ENCODE measurements around the gene MATN4. TPM values are rescaled to one million over a fixed set of nuclear protein-coding genes. Genes with fewer than 3 reads are reported as not detected.
A peak's percentile ranks its signal among the peaks of the same experiment; 100 is the strongest.

Gene MATN4
- total and polyA plus RNA-seq, 2 of the 13 experiments (the other 11 are each of a cell fraction or from before 2014, with no cell fraction given), result not detected

GRCh38 chr20:45336530-45337366 lies 28.6 kb upstream of the MATN4 start (continued):
- TF ChIP-seq HNRNPUL1 (IDR thresholded peaks at IDR 0.05; ENCODE audit: low read depth, low read length) (no peak), CAMTA2 (CRISPR knock-in tag; IDR thresholded peaks at IDR 0.05; ENCODE audit: borderline replicate concordance) (no peak), ZNF567 (CRISPR knock-in tag; IDR thresholded peaks at IDR 0.05; ENCODE audit: borderline replicate concordance) (peak; percentile 55; the same call in 1 of the 2 replicates), TEAD3 (CRISPR knock-in tag; optimal IDR thresholded peaks at IDR 0.05; ENCODE audit: borderline replicate concordance) (peak; percentile 67), PBX2 (CRISPR knock-in tag; IDR thresholded peaks at IDR 0.05) (no peak), ZBTB20 (CRISPR knock-in tag; IDR thresholded peaks at IDR 0.05; ENCODE audit: borderline replicate concordance, low read depth) (no peak), KLF13 (CRISPR knock-in tag; IDR thresholded peaks at IDR 0.05) (no peak), ETS1 (CRISPR knock-in tag; IDR thresholded peaks at IDR 0.05) (no peak), ZNF724P (CRISPR knock-in tag; IDR thresholded peaks at IDR 0.05; ENCODE audit: borderline replicate concordance) (peak; percentile 84), GATAD2A (CRISPR knock-in tag; IDR thresholded peaks at IDR 0.05) (0 out of 2 replicates have a peak, but pooled peaks have one; percentile 44), ZBTB7B (CRISPR knock-in tag; IDR thresholded peaks at IDR 0.05) (0 out of 2 replicates have a peak, but pooled peaks have one; percentile 34), ZNF615 (CRISPR knock-in tag; IDR thresholded peaks at IDR 0.05; ENCODE audit: borderline replicate concordance) (no peak), ZSCAN25 (CRISPR knock-in tag; IDR thresholded peaks at IDR 0.05) (no peak), MXI1 (IDR thresholded peaks at IDR 0.05; ENCODE audit: borderline replicate concordance, low read depth, low read length) (no peak), ZNF512 (CRISPR knock-in tag; IDR thresholded peaks at IDR 0.05) (no peak), CBX5 (CRISPR knock-in tag; IDR thresholded peaks at IDR 0.05; ENCODE audit: borderline replicate concordance) (peak; percentile 45; the same call in 1 of the 2 replicates), JARID2 (CRISPR knock-in tag; IDR thresholded peaks at IDR 0.05; ENCODE audit: insufficient replicate concordance) (no peak), ZNF572 (CRISPR knock-in tag; IDR thresholded peaks at IDR 0.05) (peak; percentile 74; the same call in 1 of the 2 replicates), E2F2 (CRISPR knock-in tag; IDR thresholded peaks at IDR 0.05; ENCODE audit: borderline replicate concordance) (no peak), TCF7L2 (IDR thresholded peaks at IDR 0.05; ENCODE audit: low read depth, low read length) (no peak), HOMEZ (CRISPR knock-in tag; IDR thresholded peaks at IDR 0.05; ENCODE audit: low read depth) (0 out of 2 replicates have a peak, but pooled peaks have one; percentile 40), PPARG (CRISPR knock-in tag; conservative IDR thresholded peaks at IDR 0.05) (0 out of 2 replicates have a peak, but pooled peaks have one; percentile 11), MAF1 (CRISPR knock-in tag; IDR thresholded peaks at IDR 0.05; ENCODE audit: borderline replicate concordance) (no peak)
